HL-60 (cell line): ENCODE results near the gene TMEM184B.

Experiments used
- DNase-seq, 2 experiments: peaks; one replicate each; pipeline ENCODE4 v3.0.0-alpha.2; 2010 to 2020; ENCODE audit warnings: low read depth in 1 of 2, low spot score in 1 of 2
- H3K27ac ChIP-seq: fragments of 250-450 bp; sonication (Bioruptor Pico); replicated peaks from 2 replicates; pipeline ENCODE4 v1.5.1; 2020; ENCODE audit warnings: mild to moderate bottlenecking, moderate library complexity
- H3K27me3 ChIP-seq: fragments of 250-450 bp; sonication (Bioruptor Pico); 2 replicates; pipeline ENCODE4 v1.5.1; 2021; ENCODE audit warnings: mild to moderate bottlenecking, moderate library complexity; ENCODE audit not compliant: insufficient read depth, poor library complexity, severe bottlenecking
- H3K4me3 ChIP-seq: replicated peaks from 2 replicates; pipeline ENCODE4 v1.5.1; 2011; ENCODE audit warnings: mild to moderate bottlenecking, control low read depth, low read length; ENCODE audit not compliant: insufficient read depth
- GABPA ChIP-seq: IDR thresholded peaks from 2 replicates; pipeline ENCODE4 v1.6.1; 2012; ENCODE audit warnings: low read depth
- POLR2AphosphoS5 ChIP-seq: IDR thresholded peaks from 2 replicates; pipeline ENCODE4 v1.6.1; 2012; ENCODE audit warnings: low read depth
- REST ChIP-seq: IDR thresholded peaks from 2 replicates; pipeline ENCODE4 v1.6.1; 2012; ENCODE audit warnings: low read depth; ENCODE audit not compliant: insufficient replicate concordance
- SPI1 ChIP-seq: IDR thresholded peaks from 2 replicates; pipeline ENCODE4 v1.6.1; 2012; ENCODE audit warnings: low read depth, mild to moderate bottlenecking, borderline replicate concordance
- TF ChIP-seq, protein P1 (sequence below): IDR thresholded peaks from one replicate; pipeline ENCODE4 v1.5.1; 2011; ENCODE audit warnings: low read length, control low read depth, inconsistent platforms; ENCODE audit not compliant: insufficient read depth

Gene TMEM184B

DNA sequence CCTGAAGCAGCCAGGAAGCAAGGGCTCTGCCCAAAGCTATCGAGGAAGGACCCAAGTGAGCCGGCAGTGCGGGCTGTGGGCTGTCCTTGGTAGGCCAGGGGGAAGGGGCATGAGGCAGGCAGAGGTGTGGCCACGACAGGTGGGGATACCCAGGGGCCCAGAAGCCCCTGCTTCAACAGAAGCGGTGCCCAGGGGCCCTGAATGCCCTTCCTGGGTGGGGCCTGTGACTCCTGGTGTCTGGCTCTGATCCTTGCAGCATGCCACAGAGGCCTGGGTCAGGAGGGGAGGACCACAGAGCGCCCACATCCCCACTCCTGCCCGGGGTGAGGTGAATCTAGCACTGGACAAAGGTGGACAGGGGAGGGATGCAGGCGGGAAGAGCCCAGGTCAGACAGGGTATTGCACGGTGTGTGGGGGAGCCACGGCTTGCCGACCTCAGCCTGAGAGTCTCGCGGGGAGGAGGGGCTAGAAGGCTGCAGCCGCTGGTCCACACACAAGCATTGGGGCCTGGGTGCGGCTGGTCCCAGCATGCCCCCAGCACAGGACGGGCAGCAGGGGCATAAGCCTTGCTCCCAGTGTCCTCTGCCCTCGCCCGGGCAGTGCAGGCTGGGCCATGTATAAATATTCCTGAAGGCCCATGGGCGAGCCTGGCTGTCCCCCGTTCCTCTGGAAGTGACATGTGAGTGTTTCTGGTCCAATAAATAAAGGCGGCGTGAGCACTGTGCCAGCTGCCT lies 52.0 kb downstream of the TMEM184B start:
- Histone ChIP-seq H3K27ac (no peak overlapping the region), H3K4me3 (no peak overlapping the region), H3K27me3 (no peaks in the 10 kb centered on the region)
- DNase-seq: no peak
- TF ChIP-seq GABPA: no peak
- no peak for TF ChIP-seq REST
- TF ChIP-seq, protein P1, sequence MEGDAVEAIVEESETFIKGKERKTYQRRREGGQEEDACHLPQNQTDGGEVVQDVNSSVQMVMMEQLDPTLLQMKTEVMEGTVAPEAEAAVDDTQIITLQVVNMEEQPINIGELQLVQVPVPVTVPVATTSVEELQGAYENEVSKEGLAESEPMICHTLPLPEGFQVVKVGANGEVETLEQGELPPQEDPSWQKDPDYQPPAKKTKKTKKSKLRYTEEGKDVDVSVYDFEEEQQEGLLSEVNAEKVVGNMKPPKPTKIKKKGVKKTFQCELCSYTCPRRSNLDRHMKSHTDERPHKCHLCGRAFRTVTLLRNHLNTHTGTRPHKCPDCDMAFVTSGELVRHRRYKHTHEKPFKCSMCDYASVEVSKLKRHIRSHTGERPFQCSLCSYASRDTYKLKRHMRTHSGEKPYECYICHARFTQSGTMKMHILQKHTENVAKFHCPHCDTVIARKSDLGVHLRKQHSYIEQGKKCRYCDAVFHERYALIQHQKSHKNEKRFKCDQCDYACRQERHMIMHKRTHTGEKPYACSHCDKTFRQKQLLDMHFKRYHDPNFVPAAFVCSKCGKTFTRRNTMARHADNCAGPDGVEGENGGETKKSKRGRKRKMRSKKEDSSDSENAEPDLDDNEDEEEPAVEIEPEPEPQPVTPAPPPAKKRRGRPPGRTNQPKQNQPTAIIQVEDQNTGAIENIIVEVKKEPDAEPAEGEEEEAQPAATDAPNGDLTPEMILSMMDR: no peak
- no peak for TF ChIP-seq POLR2AphosphoS5
- TF ChIP-seq SPI1: no peak

DNA sequence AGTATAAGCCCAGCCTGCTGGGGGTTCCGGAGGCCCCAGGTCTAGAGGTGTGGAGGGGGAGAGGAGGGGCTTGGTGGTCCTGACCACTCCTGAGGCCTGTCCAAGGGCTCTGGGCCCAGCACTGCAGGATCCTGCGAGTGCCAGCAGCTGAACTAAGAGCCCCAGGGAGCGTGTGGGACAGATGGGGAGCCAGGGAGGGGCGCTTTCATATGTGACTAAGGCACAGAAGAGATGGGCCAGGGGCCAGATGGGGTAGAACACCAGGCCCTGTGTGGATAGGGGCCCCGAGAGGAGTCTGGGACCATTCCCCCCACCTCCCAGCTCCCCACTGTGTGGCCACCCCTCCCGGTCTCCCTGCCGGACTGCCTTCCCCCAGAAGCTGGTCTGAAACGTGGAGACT lies 52.6 kb downstream of the TMEM184B start:
- no peak for DNase-seq
- no peak overlapping the region for H3K27ac ChIP-seq
- no peak overlapping the region for H3K4me3 ChIP-seq
- no peaks in the 10 kb centered on the region for H3K27me3 ChIP-seq
- no peak for TF ChIP-seq REST
- TF ChIP-seq, protein P1: no peak
- TF ChIP-seq SPI1: no peak
- TF ChIP-seq GABPA: no peak
- no peak for TF ChIP-seq POLR2AphosphoS5

- no peak for DNase-seq
- Histone ChIP-seq H3K27me3 (no peaks in the 10 kb centered on the region), H3K27ac (no peak overlapping the region), H3K4me3 (no peak overlapping the region)
- TF ChIP-seq, protein P1: no peak
- no peak for TF ChIP-seq POLR2AphosphoS5
- no peak for TF ChIP-seq SPI1
- no peak for TF ChIP-seq GABPA
- no peak for TF ChIP-seq REST
Observed at GRCh38 chr22:38219632-38220031, 53.2 kb downstream of the TMEM184B start.
